GM18499 (cell line): ENCODE data around the gene RPRD1A.
"Not testable (repeated sequence)": the region's sequence is repeated elsewhere in the genome, so short reads cannot be mapped to it uniquely, and the experiment has no call there.

ENCODE experiments used
- ATAC-seq: cut with Tn5 transposase; IDR thresholded peaks from one replicate; pipeline ENCODE4 v1.9.1; 2021; ENCODE audit warnings: moderate number of reproducible peaks; ENCODE audit not compliant: insufficient read depth, unreplicated experiment

RPRD1A gene, protein sequence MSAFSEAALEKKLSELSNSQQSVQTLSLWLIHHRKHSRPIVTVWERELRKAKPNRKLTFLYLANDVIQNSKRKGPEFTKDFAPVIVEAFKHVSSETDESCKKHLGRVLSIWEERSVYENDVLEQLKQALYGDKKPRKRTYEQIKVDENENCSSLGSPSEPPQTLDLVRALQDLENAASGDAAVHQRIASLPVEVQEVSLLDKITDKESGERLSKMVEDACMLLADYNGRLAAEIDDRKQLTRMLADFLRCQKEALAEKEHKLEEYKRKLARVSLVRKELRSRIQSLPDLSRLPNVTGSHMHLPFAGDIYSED

DNA sequence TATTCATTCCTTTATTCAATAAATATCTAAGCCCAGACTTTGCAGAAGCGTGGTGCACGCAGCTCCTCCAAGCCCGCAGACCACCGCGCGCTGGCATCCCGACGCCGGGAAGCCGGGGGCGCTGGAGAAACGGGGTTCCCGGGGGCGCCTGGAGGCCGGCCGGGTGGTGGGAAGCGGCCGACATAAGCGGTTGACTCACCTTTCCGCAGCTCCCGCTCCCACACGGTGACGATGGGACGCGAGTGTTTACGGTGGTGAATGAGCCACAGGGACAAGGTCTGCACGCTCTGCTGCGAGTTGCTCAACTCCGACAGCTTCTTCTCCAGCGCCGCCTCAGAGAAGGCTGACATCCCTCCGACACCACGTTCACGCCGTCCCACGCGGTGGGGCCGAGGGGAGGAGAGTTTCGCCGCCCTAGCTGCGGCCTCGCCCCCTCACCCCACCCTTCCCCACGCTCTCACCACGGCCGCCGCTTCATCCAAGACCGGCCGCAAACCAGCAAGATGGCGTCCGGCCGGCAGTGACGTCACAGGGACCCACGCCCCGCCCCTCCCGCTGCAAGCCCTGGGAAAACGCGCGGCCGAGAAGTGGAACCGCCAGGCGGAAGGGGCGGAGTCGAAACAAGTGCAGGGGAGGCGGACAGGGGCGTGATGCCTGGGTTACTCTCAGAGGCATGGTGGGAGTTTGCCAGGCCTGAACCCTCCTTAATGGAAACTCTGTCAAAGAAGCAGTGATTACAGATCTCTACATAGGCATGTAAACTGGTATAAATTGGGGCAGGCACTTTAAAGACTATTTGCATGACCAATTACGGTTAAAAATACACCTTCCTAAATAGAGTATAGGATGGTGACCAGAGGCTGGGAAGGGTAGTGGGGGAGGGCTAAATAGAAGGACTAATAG lies at the start of gene RPRD1A:
Gene RPRD1A, minus strand, starts transcription at position 505 of the 903 bp plus-strand sequence. Its CDS starts 155 bp downstream, at position 350.
- peak; percentile 84 for ATAC-seq

DNA sequence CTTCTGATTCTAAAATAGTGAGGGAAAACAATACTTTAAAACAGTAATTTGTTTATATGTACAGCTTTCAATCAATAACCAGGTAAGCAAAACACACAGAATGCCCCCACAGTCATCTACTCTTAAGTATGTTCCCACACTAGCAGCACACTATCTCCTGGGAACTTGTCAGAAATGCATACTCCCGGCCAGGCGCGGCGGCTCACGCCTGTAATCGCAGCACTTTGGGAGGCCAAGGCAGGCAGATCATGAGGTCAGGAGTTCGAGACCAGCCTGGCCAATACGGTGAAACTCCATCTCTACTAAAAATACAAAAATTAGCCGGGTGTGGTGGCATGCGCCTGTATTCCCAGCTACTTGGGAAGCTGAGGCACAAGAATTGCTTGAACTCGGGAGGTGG lies 49.4 kb upstream of the RPRD1A start:
- ATAC-seq, result not testable (repeated sequence)

- no peak for ATAC-seq
These were observed 47.4 kb upstream of the RPRD1A start for GRCh38 chr18:36114738-36115137.

DNA sequence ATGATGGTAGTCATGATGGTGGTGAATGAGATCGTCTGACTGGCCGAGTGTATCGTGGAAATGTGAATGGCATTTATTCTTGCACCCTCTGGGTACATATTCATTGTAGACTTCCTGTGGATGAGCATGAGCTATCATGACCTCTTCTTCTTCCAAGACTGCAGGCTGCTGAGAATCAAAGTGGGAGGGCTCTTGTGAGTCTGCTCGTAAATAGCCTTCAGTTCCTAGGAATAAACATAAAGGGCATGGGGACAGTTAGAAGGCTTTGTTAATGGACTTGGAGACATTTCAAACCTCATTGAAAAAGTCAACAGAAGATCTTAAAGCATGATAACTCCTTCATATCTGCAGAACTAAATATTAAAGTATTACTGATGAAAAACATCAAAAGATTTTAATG lies 46.9 kb upstream of the RPRD1A start:
- ATAC-seq, result no peak

- ATAC-seq, result no peak
These were observed 44.9 kb upstream of the RPRD1A start for GRCh38 chr18:36112302-36112701.

- ATAC-seq, result no peak
These were observed 42.4 kb upstream of the RPRD1A start for GRCh38 chr18:36109737-36110136.

- no peak for ATAC-seq
These were observed 41.2 kb upstream of the RPRD1A start for GRCh38 chr18:36108601-36109000.

GRCh38 chr18:36108196-36108595 lies 40.8 kb upstream of the RPRD1A start:
- no peak for ATAC-seq

DNA sequence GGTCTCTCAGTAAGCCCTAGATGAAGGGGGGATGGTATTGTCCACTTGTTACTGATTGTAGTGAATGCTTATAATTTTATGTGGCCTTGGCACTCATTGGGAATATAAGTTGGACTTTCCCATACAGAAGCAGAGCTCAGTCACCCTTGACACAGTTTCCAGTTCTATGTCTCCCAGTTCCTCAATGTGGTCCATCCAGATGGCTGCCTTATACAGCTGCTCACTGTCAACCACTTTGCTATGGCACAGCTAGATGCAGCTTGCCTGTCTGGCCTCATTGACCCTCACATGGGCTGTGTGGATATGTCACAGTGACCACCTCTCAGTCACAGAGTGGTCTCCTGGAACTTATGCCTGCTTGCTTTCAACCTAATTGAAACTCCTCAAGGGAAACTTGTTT lies 40.1 kb upstream of the RPRD1A start:
- no peak for ATAC-seq

DNA sequence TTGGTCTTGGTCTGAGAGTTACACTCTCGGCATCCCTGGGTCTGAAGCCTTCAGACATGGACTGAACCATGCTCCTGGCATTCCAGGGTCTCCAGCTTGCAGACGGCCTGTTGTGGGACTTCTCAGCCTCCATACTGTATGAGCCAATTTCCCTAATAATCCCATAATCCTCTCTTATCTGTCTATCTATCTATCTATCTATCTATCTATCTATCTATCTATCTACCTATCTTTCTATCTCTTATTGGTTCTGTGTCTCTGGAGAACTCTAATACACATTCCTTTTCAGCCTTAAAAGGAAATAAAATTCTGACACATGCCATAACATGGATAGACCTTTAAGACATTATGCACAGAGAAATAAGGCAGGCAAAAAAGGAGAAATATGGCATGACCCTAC lies 37.4 kb upstream of the RPRD1A start:
- no peak for ATAC-seq

- no peak for ATAC-seq
These were observed 34.6 kb upstream of the RPRD1A start for GRCh38 chr18:36101943-36102342.

GRCh38 chr18:36099311-36099710 lies 32.0 kb upstream of the RPRD1A start:
- ATAC-seq, result no peak

GRCh38 chr18:36096955-36097354 lies 29.6 kb upstream of the RPRD1A start:
- no peak for ATAC-seq

- ATAC-seq, result no peak
These were observed 28.7 kb upstream of the RPRD1A start for GRCh38 chr18:36095936-36096519.

GRCh38 chr18:36094431-36094830 lies 27.1 kb upstream of the RPRD1A start:
- no peak for ATAC-seq

DNA sequence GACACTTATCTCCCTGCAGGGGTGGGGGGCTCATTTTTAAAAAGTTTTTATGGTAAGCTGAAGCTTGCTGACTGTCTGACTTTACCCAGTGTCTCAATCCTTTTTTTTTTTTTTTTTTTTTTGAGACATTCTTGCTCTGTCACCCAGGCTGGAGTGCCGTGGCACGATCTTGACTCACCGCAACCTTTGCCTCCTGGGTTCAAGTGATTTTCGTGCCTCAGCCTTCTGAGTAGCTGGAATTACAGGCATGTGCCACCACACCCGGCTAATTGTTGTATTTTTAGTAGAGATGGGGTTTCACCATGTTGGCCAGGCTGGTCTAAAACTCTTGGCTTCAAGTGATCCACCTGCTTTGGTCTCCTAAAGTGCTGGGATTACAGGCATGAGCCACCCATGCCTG lies 24.8 kb upstream of the RPRD1A start:
- not testable (repeated sequence) for ATAC-seq

- no peak for ATAC-seq
These were observed 21.6 kb upstream of the RPRD1A start for GRCh38 chr18:36089001-36089400.

DNA sequence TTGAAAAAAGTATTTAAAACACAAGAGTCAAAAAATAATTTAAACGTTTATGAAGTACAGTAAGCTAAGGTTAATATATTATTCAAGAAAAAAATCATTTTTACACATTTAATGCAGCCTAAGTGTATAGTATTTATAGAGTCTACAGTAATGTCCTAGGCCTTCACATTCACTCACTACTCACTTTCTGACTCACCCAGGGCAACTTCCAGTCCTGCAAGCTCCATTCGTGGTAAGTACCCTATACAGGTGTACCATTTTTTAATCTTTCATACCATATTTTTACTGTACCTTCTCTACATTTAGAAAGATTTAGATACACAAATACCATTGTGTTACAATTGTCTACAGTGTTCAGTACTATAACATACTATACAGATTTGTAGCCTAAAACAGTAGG lies 20.9 kb upstream of the RPRD1A start:
- no peak for ATAC-seq

DNA sequence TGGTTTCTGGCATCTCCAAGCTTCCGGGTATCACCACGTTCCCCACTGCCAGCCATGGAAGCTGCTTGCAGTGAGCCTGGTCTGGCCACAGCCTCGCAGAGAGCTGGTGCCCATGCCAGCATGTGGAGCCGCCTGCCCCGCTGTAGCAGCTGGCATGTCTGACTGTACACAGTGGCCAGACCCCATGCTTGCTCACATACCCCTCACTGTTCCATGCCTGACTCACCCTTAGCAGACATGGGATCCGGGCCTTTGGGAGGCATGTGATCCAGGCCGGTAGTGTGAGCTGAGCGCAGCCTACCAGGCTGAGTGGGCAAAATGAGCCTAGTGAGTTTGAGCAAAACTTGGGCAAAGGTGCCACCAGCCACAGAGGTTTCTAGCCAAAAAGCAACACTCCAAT lies 18.8 kb upstream of the RPRD1A start:
- ATAC-seq, result no peak

- no peak for ATAC-seq
These were observed 17.8 kb upstream of the RPRD1A start for GRCh38 chr18:36085195-36085594.

DNA sequence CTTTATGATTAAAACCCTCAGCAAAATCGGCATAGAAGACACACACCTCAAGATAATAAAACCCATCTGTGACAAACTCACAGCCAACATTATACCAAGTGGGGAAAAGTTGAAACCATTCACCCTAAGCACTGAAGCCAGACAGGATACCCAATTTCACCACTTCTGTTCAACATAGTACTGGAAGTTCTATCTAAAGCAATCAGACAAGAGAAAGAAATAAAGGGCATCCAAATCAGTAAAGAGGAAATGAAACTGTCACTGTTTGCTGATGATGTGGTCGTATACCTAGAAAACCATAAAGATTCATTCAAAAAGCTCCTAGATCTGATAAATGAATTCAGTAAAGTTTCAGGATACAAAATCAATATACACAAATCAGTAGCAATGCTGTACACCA lies 16.4 kb upstream of the RPRD1A start:
- no peak for ATAC-seq
